Fibroblast of lung (primary cell): Measurements from ENCODE around the gene GFOD2. TPM values are rescaled to one million over a fixed set of nuclear protein-coding genes. Genes with fewer than 3 reads are reported as not detected.

Experiments
- DNase-seq, 2 donors: peaks; one replicate each; pipeline versions ENCODE4 v3.0.0 to v3.0.0-alpha.2; 2010; ENCODE audit warnings: low read depth in 2 of 2
- H2AFZ ChIP-seq: 2 replicates; pipeline ENCODE4 v1.5.1; 2012; ENCODE audit warnings: low read length, control low read depth, inconsistent platforms
- H3K27ac ChIP-seq: 2 replicates; pipeline ENCODE4 v1.5.1; 2011; ENCODE audit warnings: low read length, control low read depth; ENCODE audit not compliant: insufficient read depth
- H3K27me3 ChIP-seq: 2 replicates; pipeline ENCODE4 v1.5.1; 2011; ENCODE audit warnings: mild to moderate bottlenecking, low read length; ENCODE audit not compliant: control insufficient read depth, insufficient read depth
- H3K36me3 ChIP-seq: 2 replicates; pipeline ENCODE4 v1.5.1; 2011; ENCODE audit warnings: low read length; ENCODE audit not compliant: control insufficient read depth, insufficient read depth
- H3K4me1 ChIP-seq: 2 replicates; pipeline ENCODE4 v1.5.1; 2011; ENCODE audit warnings: low read length; ENCODE audit not compliant: control insufficient read depth, insufficient read depth; ENCODE audit errors: extremely low read depth
- H3K4me2 ChIP-seq: 2 replicates; pipeline ENCODE4 v1.5.1; 2011; ENCODE audit warnings: low read length, control low read depth; ENCODE audit not compliant: insufficient read depth; ENCODE audit errors: extremely low read depth
- H3K4me3 ChIP-seq, 4 experiments: fragments of 200-600 bp in 1 of 4; sonication (generic) in 1 of 4; replicated peaks in 1 of 4; 2 replicates each; pipeline ENCODE4 v1.5.1; 2011 to 2016; ENCODE audit warnings: low read length in 4 of 4, low read depth in 3 of 4, mild to moderate bottlenecking in 3 of 4, control low read depth in 2 of 4, inconsistent platforms in 1 of 4, mixed read lengths in 1 of 4; ENCODE audit not compliant: insufficient read depth in 1 of 4; ENCODE audit errors: control extremely low read depth in 1 of 4
- H3K79me2 ChIP-seq: 2 replicates; pipeline ENCODE4 v1.5.1; 2012; ENCODE audit warnings: mild to moderate bottlenecking, low read length, inconsistent platforms; ENCODE audit not compliant: control insufficient read depth, insufficient read depth
- H3K9ac ChIP-seq: 2 replicates; pipeline ENCODE4 v1.5.1; 2011; ENCODE audit warnings: mild to moderate bottlenecking, low read length, control low read depth; ENCODE audit not compliant: insufficient read depth
- H3K9me3 ChIP-seq: 2 replicates; pipeline ENCODE4 v1.5.1; 2012; ENCODE audit warnings: low read depth, low read length; ENCODE audit not compliant: control insufficient read depth, insufficient read depth
- H4K20me1 ChIP-seq: 2 replicates; pipeline ENCODE4 v1.5.1; 2011; ENCODE audit warnings: low read length; ENCODE audit not compliant: control insufficient read depth, insufficient read depth; ENCODE audit errors: extremely low read depth
- EZH2 ChIP-seq: IDR thresholded peaks from 2 replicates; pipeline ENCODE4 v1.5.1; 2012; ENCODE audit warnings: low read length, control low read depth, mild to moderate bottlenecking; ENCODE audit errors: missing control alignments
- polyA plus RNA-seq, 2 donors: library from polyadenylated mRNA; depleted of rRNA in 1 of 2; stranded (reverse) in 1 of 2; unstranded in 1 of 2; fragments of >200 nt; gene quantifications; 2 replicates each; pipeline ENCODE4 v1.2.1, GENCODE V29; 2011 to 2012; ENCODE audit warnings: missing spikeins in 1 of 2
- total RNA-seq: library from RNA; depleted of rRNA; stranded (reverse); fragments of >200 nt; gene quantifications from 2 replicates; pipeline ENCODE4 v1.2.1, GENCODE V29; 2014
- TF ChIP-seq, protein P1 (sequence below), 2 donors: IDR thresholded peaks in 1 of 2; conservative IDR thresholded peaks in 1 of 2; 1 replicate in 1 of 2; 2 replicates in 1 of 2; pipeline ENCODE4 v1.5.1; 2011 to 2012; ENCODE audit warnings: low read length in 2 of 2, control low read depth in 1 of 2, inconsistent platforms in 1 of 2, low read depth in 1 of 2, mild to moderate bottlenecking in 1 of 2

GFOD2 gene
- total and polyA plus RNA-seq, 2 donors (not counting 1 experiment from before 2014, with no cell fraction given), result 9.2 to 15.2 TPM

DNA sequence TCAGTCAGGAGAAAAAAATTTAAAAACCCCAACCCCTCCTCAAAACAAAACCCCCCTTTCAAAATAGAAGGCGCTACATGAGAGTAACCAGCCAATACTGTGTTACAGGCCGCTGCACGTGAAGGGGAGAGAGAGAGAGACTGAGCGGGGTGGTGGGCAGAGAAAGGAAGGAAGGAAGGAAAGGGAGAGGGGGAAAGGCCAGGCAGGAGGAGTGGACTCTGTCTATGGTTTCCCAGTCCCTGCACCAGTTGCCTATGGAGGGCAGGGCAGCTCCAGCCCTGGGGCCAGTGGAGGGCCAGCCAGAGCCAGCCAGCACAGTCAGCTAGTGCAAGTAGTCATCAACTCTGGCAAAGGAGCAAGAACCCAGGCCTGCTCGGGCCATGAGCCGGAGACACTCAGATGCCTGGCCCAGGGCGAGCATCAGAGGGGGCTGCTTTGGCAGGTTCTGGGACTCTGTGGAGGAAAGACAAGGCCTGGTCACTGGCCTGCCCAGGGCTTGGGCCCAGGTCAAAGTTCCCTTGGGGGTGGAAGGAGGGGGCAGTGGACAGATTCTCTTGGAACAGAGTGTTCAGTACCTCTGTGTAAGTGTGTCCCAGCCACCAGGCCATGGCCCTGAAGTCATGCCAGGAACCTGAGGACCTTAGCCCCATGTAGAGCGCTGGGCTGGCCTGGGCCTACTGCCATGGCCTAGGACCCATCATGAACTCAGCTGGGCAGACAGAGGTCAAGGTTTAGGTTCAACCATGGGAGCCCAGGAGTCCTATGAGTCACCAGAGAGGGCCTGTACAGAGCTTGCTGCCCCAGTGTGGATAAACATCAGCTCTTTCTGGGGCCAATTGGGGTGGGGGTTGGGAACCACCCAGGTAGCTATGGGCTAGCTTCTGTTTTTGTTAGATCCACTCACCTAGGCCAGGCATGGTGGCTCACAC, 7.3 kb upstream of the GFOD2 start:
- Histone ChIP-seq H3K79me2 (no peaks in the 10 kb centered on the region), H4K20me1 (no peaks in the 10 kb centered on the region), H3K4me2 (no peak overlapping the region), H3K27me3 (no peaks in the 10 kb centered on the region), H3K4me3 (no peak overlapping the region), H2AFZ (no peak overlapping the region), H3K9ac (no peak overlapping the region), H3K36me3 (peaks cover 12% of the 10 kb centered on the region), H3K9me3 (no peaks in the 10 kb centered on the region), H3K27ac (no peak overlapping the region), H3K4me1 (no peaks in the 10 kb centered on the region)
- no peak for TF ChIP-seq EZH2
- TF ChIP-seq, protein P1, sequence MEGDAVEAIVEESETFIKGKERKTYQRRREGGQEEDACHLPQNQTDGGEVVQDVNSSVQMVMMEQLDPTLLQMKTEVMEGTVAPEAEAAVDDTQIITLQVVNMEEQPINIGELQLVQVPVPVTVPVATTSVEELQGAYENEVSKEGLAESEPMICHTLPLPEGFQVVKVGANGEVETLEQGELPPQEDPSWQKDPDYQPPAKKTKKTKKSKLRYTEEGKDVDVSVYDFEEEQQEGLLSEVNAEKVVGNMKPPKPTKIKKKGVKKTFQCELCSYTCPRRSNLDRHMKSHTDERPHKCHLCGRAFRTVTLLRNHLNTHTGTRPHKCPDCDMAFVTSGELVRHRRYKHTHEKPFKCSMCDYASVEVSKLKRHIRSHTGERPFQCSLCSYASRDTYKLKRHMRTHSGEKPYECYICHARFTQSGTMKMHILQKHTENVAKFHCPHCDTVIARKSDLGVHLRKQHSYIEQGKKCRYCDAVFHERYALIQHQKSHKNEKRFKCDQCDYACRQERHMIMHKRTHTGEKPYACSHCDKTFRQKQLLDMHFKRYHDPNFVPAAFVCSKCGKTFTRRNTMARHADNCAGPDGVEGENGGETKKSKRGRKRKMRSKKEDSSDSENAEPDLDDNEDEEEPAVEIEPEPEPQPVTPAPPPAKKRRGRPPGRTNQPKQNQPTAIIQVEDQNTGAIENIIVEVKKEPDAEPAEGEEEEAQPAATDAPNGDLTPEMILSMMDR (conservative IDR thresholded peaks at IDR 0.05 in 1 of 2, IDR thresholded peaks at IDR 0.05 in 1 of 2; ENCODE audit: low read depth in 1 of 2, low read length in 2 of 2), result no peak
- no peak for DNase-seq

DNA sequence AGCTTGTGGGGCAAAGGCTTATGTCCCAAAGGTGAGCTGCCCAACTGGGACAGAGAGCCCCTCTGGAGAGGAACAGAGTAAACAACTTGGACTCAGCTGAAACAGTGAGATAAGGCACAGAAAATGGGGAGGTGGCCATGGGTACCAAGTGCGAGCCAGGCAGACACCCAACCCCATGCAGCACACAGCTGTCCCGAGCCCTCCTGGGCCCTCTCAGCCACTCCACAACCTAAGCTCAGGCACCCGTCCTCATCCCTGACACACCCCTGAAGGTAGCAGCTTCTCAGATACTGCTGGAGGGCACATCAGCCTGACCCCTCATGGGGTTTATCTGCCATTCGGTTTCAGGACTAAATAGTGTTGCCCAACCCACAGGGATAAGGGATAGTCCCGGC, 4.8 kb upstream of the GFOD2 start:
- Histone ChIP-seq H3K9ac (no peak overlapping the region), H3K79me2 (no peaks in the 10 kb centered on the region)
- DNase-seq, result no peak

More for the DNA sequence above, 4.8 kb upstream of the GFOD2 start:
- no peak overlapping the region for H3K4me3 ChIP-seq
- no peak overlapping the region for H3K4me2 ChIP-seq
- peaks cover 7% of the 10 kb centered on the region for H3K36me3 ChIP-seq
- no peaks in the 10 kb centered on the region for H3K9me3 ChIP-seq
- TF ChIP-seq, protein P1 (conservative IDR thresholded peaks at IDR 0.05 in 1 of 2, IDR thresholded peaks at IDR 0.05 in 1 of 2; ENCODE audit: low read depth in 1 of 2, low read length in 2 of 2), result no peak
- no peak for TF ChIP-seq EZH2
- no peaks in the 10 kb centered on the region for H3K27me3 ChIP-seq
- no peak overlapping the region for H3K27ac ChIP-seq
- no peak overlapping the region for H2AFZ ChIP-seq
- no peaks in the 10 kb centered on the region for H4K20me1 ChIP-seq
- H3K4me1 ChIP-seq, result peaks cover 4% of the 10 kb centered on the region
